H9 (cell line): Measurements from ENCODE around the gene SMARCC1. TPM values are rescaled to one million over a fixed set of nuclear protein-coding genes. Genes with fewer than 3 reads are reported as not detected.

ENCODE experiments used
- DNase-seq: peaks from one replicate; pipeline ENCODE4 v3.0.0-alpha.2; 2017
- H2AFZ ChIP-seq: one replicate; pipeline ENCODE4 v1.6.1; 2013; ENCODE audit warnings: mild to moderate bottlenecking, low read length, control low read depth, moderate library complexity
- H2AK5ac ChIP-seq: 2 replicates; pipeline ENCODE4 v1.6.1; 2013; ENCODE audit warnings: low read length, control low read depth, mixed read lengths; ENCODE audit not compliant: insufficient read length
- H2BK120ac ChIP-seq: one replicate; pipeline ENCODE4 v1.6.1; 2013; ENCODE audit warnings: low read depth, mild to moderate bottlenecking, low read length, control low read depth, inconsistent platforms; ENCODE audit not compliant: poor library complexity, severe bottlenecking
- H2BK12ac ChIP-seq: 2 replicates; pipeline ENCODE4 v1.6.1; 2013; ENCODE audit warnings: low read length, control low read depth, mixed read lengths, low read depth; ENCODE audit not compliant: insufficient read length
- H2BK15ac ChIP-seq: 2 replicates; pipeline ENCODE4 v1.6.1; 2013; ENCODE audit warnings: low read depth, low read length, control low read depth
- H2BK20ac ChIP-seq: one replicate; pipeline ENCODE4 v1.6.1; 2013; ENCODE audit warnings: low read depth, mild to moderate bottlenecking, low read length, control low read depth, inconsistent platforms; ENCODE audit not compliant: poor library complexity, severe bottlenecking
- H2BK5ac ChIP-seq: 2 replicates; pipeline ENCODE4 v1.6.1; 2013; ENCODE audit warnings: low read length, control low read depth, mixed read lengths; ENCODE audit not compliant: insufficient read length
- H3K14ac ChIP-seq: 2 replicates; pipeline ENCODE4 v1.6.1; 2013; ENCODE audit warnings: low read length, control low read depth; ENCODE audit not compliant: insufficient read depth
- H3K18ac ChIP-seq: 2 replicates; pipeline ENCODE4 v1.6.1; 2013; ENCODE audit warnings: low read depth, mild to moderate bottlenecking, mixed read lengths, low read length, control low read depth; ENCODE audit not compliant: insufficient read length
- H3K23ac ChIP-seq: 2 replicates; pipeline ENCODE4 v1.6.1; 2013; ENCODE audit warnings: low read length, control low read depth, mixed read lengths, low read depth; ENCODE audit not compliant: insufficient read length
- H3K23me2 ChIP-seq: 2 replicates; pipeline ENCODE4 v1.6.1; 2013; ENCODE audit warnings: low read depth, mild to moderate bottlenecking, mixed read lengths, low read length, control low read depth; ENCODE audit not compliant: insufficient read length, poor library complexity, severe bottlenecking
- H3K27ac ChIP-seq: 2 replicates; pipeline ENCODE4 v1.5.1; 2013; ENCODE audit warnings: low read length, control low read depth, mixed read lengths, low read depth; ENCODE audit not compliant: insufficient read length
- H3K27me3 ChIP-seq: 2 replicates; pipeline ENCODE4 v1.6.1; 2013; ENCODE audit warnings: low read length, control low read depth, inconsistent platforms; ENCODE audit not compliant: insufficient read depth
- H3K4ac ChIP-seq: 2 replicates; pipeline ENCODE4 v1.6.1; 2013; ENCODE audit warnings: low read depth, mild to moderate bottlenecking, control low read depth, inconsistent platforms, low read length, moderate library complexity
- H3K4me1 ChIP-seq: 2 replicates; pipeline ENCODE4 v1.6.1; 2013; ENCODE audit warnings: low read length, control low read depth, inconsistent platforms; ENCODE audit not compliant: insufficient read depth
- H3K4me2 ChIP-seq: 2 replicates; pipeline ENCODE4 v1.6.1; 2013; ENCODE audit warnings: low read length, control low read depth, mixed read lengths; ENCODE audit not compliant: insufficient read length, insufficient read depth
- H3K56ac ChIP-seq: 2 replicates; pipeline ENCODE4 v1.6.1; 2013; ENCODE audit warnings: low read depth, mild to moderate bottlenecking, mixed read lengths, low read length, control low read depth; ENCODE audit not compliant: insufficient read length
- H3K79me1 ChIP-seq: 2 replicates; pipeline ENCODE4 v1.6.1; 2013; ENCODE audit warnings: low read depth, mild to moderate bottlenecking, moderate library complexity, low read length, control low read depth, inconsistent platforms; ENCODE audit not compliant: insufficient read depth, poor library complexity, severe bottlenecking
- H3K79me2 ChIP-seq: 2 replicates; pipeline ENCODE4 v1.6.1; 2013; ENCODE audit warnings: low read length, control low read depth, inconsistent platforms; ENCODE audit not compliant: insufficient read depth
- H3K9ac ChIP-seq: 2 replicates; pipeline ENCODE4 v1.6.1; 2013; ENCODE audit warnings: low read length, control low read depth, mixed read lengths; ENCODE audit not compliant: insufficient read length; ENCODE audit errors: extremely low read depth
- H3K9me3 ChIP-seq: one replicate; pipeline ENCODE4 v1.6.1; 2013; ENCODE audit warnings: low read depth, low read length, inconsistent platforms; ENCODE audit not compliant: control insufficient read depth
- H3T11ph ChIP-seq: one replicate; pipeline ENCODE4 v1.6.1; 2013; ENCODE audit warnings: mild to moderate bottlenecking, low read length, control low read depth, inconsistent platforms
- H4K20me1 ChIP-seq: one replicate; pipeline ENCODE4 v1.6.1; 2013; ENCODE audit not compliant: control insufficient read depth, insufficient read length, insufficient read depth
- H4K5ac ChIP-seq: 2 replicates; pipeline ENCODE4 v1.6.1; 2013; ENCODE audit warnings: low read depth, mild to moderate bottlenecking, mixed read lengths, low read length, control low read depth; ENCODE audit not compliant: insufficient read length
- H4K8ac ChIP-seq: replicated peaks from 2 replicates; pipeline ENCODE4 v1.6.1; 2013; ENCODE audit warnings: low read length, control low read depth, mixed read lengths, low read depth; ENCODE audit not compliant: insufficient read length
- H4K91ac ChIP-seq: 2 replicates; pipeline ENCODE4 v1.6.1; 2013; ENCODE audit warnings: low read depth, mild to moderate bottlenecking, moderate library complexity, mixed read lengths, low read length, control low read depth; ENCODE audit not compliant: insufficient read length
- H3K27ac Mint-ChIP-seq, 3 experiments: 2 replicates in 2 of 3; 3 replicates in 1 of 3; pipeline ENCODE4 v1.8.0; 2020 to 2021; ENCODE audit warnings: mixed read lengths in 3 of 3, mild to moderate bottlenecking in 1 of 3, moderate library complexity in 1 of 3
- H3K27me3 Mint-ChIP-seq: 2 replicates; pipeline ENCODE4 v1.8.0; 2021; ENCODE audit warnings: low read depth, mild to moderate bottlenecking, moderate library complexity, mixed read lengths
- H3K36me3 Mint-ChIP-seq, 3 experiments: 2 replicates in 2 of 3; 3 replicates in 1 of 3; pipeline ENCODE4 v1.8.0; 2020 to 2021; ENCODE audit warnings: low read depth in 3 of 3, mixed read lengths in 3 of 3; ENCODE audit not compliant: insufficient read depth in 1 of 3
- H3K4me1 Mint-ChIP-seq, 2 experiments: 2 replicates each; pipeline ENCODE4 v1.8.0; 2020; ENCODE audit warnings: mixed read lengths in 2 of 2
- H3K4me3 Mint-ChIP-seq, 2 experiments: 2 replicates in 1 of 2; 3 replicates in 1 of 2; pipeline ENCODE4 v1.8.0; 2020 to 2021; ENCODE audit warnings: mild to moderate bottlenecking in 2 of 2, mixed read lengths in 2 of 2, moderate library complexity in 1 of 2
- H3K9me3 Mint-ChIP-seq, 2 experiments: 2 replicates in 1 of 2; 3 replicates in 1 of 2; pipeline ENCODE4 v1.8.0; 2020; ENCODE audit warnings: mild to moderate bottlenecking in 2 of 2, mixed read lengths in 2 of 2, moderate library complexity in 1 of 2
- CTCF ChIP-seq: fragments of 200-600 bp; sonication (generic); conservative IDR thresholded peaks from 3 replicates; pipeline ENCODE4 v1.8.0; 2021; ENCODE audit warnings: antibody characterized with exemption, mild to moderate bottlenecking
- WGBS: extraction: QIAGEN DNeasy Blood & Tissue Kit; methylation state at CpG from one replicate; pipeline ENCODE4 v1.1.7; 2013; ENCODE audit warnings: missing lambda C conversion rate, low lambda C conversion rate, mixed read lengths; ENCODE audit not compliant: insufficient read length; ENCODE audit errors: extremely low coverage; 5-methylcytosine and 5-hydroxymethylcytosine counted together
- total RNA-seq: library from RNA; stranded (reverse); gene quantifications from 2 replicates; pipeline ENCODE4 v1.2.1, GENCODE V29; 2021

The SMARCC1 gene
- total RNA-seq, 1 experiment from 2014 or later, result 274 TPM

DNA sequence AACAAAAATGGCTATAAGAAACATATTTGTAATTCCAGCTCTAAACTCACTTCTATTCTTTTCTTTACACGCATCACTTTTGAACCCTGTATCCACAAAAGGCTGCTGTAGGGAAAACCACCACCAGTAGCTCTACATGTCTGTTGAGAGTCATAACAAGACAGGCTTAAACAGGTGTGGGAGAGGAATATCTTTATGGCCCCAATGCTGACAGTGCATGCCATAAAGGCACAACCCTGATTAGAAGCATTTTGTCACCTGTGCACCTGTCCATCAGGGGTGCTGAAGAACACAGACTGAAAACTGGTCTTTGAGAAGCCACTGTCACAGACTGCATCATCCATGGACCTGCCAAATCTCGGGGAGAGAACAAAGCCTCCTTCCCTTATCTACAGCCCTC is 191.5 kb downstream of the SMARCC1 start:
- H2AK5ac ChIP-seq, result no peak overlapping the region
- H3K4me1 Mint-ChIP-seq, result peaks cover 4 to 6% of the 10 kb centered on the region in 2 experiments; a peak in 3 of 4 replicates
- no peak overlapping the region for H3K27ac ChIP-seq
- no peak overlapping the region for H3T11ph ChIP-seq
- no peak overlapping the region for H4K8ac ChIP-seq
- H3K14ac ChIP-seq, result no peak overlapping the region
- no peak overlapping the region for H3K23ac ChIP-seq
- no peak for TF ChIP-seq CTCF
- H2BK120ac ChIP-seq, result no peak overlapping the region
- H3K79me2 ChIP-seq, result no peaks in the 10 kb centered on the region
- no peaks in the 10 kb centered on the region for H3K23me2 ChIP-seq
- H3K4me2 ChIP-seq, result no peak overlapping the region
- no peaks in the 10 kb centered on the region for H3K9me3 ChIP-seq
- no peak overlapping the region for H2BK20ac ChIP-seq
- no peaks in the 10 kb centered on the region for H3K27me3 Mint-ChIP-seq
- no peaks in the 10 kb centered on the region for H3K27me3 ChIP-seq
- no peak overlapping the region for H3K9ac ChIP-seq
- no CpG with 5 or more reads among the region's 2 CpGs for WGBS
- peaks cover 65 to 89% (median 83%) of the 10 kb centered on the region in 3 experiments for H3K36me3 Mint-ChIP-seq
- H2AFZ ChIP-seq, result no peak overlapping the region
- H3K27ac Mint-ChIP-seq, result no peak overlapping the region
- DNase-seq, result no peak
- H3K56ac ChIP-seq, result no peak overlapping the region
- H3K4ac ChIP-seq, result no peak overlapping the region
- no peaks in the 10 kb centered on the region for H3K9me3 Mint-ChIP-seq
- H3K18ac ChIP-seq, result no peak overlapping the region
- H4K91ac ChIP-seq, result no peak overlapping the region
- H4K20me1 ChIP-seq, result no peaks in the 10 kb centered on the region
- no peak overlapping the region for H4K5ac ChIP-seq
- H3K4me1 ChIP-seq, result no peaks in the 10 kb centered on the region
- H2BK5ac ChIP-seq, result no peak overlapping the region
- no peaks in the 10 kb centered on the region for H3K79me1 ChIP-seq
- no peak overlapping the region for H2BK15ac ChIP-seq
- H3K4me3 Mint-ChIP-seq, result no peak overlapping the region
- no peak overlapping the region for H2BK12ac ChIP-seq
